UCSD-AML1 (cell line): ENCODE results near the gene MAG.

Experiments
- DNase-seq: peaks from one replicate; lab custom pipeline; 2025; ENCODE audit not compliant: unreplicated experiment; lab: John Stamatoyannopoulos, UW

Gene MAG

DNA sequence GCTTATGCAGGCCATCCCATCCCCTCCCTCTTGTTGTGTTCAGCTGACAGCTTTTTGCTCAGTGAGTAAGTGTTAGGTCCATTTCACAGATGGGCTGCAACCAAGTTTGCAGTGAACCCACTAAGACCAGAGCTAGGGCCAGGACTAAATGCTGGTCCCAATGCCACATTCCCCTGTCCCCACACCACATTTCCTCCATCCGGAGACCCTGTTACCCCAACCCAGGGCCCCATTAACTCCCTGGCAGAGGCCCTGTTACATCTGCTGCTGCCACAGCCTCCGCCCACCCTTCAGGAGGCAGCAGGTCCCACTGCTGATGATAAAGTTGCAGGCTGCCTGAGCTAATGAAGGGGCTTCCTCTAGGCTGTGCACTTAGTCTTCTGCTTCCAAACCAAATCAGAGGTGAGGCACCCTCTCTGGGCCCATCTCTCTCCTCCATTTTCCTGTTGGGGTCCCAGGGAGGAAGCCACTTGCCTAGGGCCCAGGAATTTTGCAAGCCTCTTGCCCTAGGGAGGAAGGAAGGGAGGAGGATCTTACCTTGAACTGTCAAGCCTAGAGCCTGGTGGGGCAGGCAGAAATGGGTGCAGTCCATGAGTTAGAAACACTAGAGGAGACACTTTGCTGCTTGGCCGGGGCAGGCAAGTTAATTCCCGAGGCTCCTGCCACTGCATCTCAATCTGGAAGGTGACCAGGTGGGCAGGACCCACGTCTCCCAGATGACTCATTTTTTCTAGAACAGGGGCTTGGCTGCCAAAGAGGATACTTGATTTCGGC, 26.6 kb upstream of the MAG start:
- peak; percentile 46 for DNase-seq

DNA sequence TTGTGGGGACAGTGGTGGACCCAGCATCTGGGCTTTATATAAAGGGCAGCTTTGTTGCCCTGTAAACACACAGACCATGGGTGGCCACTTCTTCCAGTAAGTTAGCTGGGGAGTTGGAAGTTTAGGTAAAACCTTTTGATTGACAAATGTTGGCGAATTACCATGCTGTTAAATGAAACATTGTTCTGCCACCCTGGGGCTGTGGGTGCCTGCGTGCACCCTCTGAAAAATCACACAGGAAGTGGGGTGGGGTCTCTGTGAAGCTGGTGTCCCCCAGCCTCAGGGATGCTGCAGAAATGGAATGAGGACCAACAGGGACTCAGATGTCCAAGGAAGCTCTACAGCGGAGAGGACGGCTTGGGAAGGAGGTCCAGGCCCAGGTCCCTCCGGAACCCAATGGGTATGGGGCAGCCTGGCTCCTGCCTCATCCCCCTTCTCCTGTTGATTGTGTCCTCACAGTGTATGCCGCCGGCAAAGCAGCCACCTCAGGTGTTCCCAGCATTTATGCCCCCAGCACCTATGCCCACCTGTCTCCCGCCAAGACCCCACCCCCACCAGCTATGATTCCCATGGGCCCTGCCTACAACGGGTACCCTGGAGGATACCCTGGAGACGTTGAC, 26.0 kb upstream of the MAG start:
- no peak for DNase-seq

DNA sequence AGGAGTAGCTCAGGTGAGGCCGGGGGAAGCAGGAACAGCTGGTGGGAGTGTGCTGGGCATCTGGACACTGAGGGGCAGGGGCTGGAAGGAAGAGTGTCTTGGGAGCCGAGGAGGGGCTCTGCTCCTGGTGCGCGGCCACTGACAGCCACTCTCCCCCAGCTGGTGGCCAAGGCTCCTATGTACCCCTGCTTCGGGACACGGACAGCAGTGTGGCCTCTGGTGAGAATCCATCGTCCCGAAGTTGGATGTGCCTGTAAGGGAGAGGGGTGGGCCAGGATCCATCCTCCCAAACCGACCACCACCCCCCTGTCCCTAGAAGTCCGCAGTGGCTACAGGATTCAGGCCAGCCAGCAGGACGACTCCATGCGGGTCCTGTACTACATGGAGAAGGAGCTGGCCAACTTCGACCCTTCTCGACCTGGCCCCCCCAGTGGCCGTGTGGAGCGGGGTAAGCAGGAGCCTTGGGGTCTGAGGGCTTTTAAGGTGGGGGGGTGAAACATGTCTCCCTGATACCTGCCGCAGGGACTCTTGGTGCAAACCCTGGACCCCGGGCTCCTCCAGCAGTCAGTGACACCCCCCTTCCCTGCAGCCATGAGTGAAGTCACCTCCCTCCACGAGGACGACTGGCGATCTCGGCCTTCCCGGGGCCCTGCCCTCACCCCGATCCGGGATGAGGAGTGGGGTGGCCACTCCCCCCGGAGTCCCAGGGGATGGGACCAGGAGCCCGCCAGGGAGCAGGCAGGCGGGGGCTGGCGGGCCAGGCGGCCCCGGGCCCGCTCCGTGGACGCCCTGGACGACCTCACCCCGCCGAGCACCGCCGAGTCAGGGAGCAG, 25.2 kb upstream of the MAG start:
- no peak for DNase-seq

DNA sequence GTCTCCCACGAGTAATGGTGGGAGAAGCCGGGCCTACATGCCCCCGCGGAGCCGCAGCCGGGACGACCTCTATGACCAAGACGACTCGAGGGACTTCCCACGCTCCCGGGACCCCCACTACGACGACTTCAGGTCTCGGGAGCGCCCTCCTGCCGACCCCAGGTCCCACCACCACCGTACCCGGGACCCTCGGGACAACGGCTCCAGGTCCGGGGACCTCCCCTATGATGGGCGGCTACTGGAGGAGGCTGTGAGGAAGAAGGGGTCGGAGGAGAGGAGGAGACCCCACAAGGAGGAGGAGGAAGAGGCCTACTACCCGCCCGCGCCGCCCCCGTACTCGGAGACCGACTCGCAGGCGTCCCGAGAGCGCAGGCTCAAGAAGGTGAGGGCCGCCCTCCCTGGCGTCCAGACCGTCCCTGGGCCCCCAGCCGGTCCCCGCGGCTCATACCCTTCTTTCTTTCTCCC, 24.6 kb upstream of the MAG start:
- DNase-seq: peak; percentile 58

DNA sequence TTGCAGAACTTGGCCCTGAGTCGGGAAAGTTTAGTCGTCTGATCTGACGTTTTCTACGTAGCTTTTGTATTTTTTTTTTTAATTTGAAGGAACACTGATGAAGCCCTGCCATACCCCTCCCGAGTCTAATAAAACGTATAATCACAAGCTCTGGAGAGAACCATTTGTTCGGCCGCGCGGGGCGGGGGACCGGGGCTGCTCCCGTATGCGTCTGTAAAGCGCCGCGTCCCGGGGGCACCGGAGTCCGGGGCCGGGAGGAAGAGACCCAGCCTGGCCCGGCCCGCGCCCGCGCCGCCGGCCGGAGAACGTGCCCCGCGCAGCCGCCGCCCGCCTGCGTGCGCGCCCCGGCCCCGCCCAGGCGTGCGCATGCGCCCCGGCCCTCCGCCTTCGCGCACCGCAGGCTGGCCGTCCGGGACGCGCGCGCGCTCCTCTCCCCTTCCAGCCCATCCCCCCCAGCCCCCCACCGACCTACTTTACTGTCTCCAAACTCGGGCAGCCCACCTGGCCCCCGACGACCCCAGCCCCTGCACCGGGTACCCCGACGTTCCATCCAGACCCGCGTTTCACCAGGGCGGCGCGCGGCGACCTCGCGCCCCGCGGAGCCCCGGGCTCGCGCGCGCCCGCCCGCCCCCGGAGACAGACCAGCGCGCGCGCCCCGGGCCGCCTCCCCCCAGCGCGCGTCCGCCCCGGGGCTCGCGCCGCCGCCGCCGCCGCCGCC, 24.0 kb upstream of the MAG start:
- DNase-seq: peak; percentile 84

DNA sequence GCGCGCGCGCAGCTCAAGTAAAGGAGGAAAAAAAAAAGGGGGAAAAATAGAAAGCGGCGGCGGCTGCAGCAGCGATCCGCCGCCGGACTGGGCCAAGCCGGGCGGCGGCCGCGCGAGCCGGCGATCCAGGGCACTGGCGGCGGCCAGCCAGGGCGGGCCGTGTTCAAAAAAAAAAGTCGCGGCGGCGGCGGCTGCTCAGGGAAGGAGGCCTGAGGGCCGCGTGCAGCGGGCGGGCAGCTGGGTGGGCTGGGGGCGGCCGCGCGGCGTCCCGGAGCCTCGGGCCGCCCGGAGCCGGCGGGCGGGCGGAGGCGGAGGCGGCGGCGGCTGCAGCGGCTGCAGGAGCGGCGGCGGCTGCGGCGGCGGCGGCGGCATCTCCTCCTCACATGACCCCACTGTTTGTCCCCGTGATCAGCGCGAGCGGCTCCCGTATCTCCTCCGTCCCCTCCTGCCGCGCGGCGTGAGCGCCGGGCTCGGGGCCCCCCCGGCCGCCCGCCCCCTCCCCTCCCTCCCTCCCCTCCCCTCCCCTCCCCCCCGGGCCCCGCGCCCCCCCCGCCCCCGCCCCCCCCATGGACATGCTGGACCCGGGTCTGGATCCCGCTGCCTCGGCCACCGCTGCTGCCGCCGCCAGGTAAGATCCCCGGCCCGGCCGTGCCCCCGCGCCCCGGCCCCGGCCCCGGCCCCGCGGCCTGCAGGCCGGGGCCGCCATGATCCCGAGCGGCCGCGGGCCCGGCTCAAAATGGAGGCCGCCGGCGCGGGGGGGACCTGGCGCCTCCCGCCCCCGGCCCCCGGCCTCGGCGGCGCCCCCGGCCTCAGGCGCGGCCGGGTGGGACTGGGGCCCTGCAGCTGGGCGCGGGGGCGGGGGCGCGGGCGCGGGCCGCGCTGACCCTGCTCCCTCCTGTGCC, 23.2 kb upstream of the MAG start, which contains the start of gene USF2:
USF2 (plus strand) TSS at position 427 of the 902 bp plus-strand sequence; CDS start at position 567, 140 bp downstream.
- DNase-seq: peak; percentile 71

DNA sequence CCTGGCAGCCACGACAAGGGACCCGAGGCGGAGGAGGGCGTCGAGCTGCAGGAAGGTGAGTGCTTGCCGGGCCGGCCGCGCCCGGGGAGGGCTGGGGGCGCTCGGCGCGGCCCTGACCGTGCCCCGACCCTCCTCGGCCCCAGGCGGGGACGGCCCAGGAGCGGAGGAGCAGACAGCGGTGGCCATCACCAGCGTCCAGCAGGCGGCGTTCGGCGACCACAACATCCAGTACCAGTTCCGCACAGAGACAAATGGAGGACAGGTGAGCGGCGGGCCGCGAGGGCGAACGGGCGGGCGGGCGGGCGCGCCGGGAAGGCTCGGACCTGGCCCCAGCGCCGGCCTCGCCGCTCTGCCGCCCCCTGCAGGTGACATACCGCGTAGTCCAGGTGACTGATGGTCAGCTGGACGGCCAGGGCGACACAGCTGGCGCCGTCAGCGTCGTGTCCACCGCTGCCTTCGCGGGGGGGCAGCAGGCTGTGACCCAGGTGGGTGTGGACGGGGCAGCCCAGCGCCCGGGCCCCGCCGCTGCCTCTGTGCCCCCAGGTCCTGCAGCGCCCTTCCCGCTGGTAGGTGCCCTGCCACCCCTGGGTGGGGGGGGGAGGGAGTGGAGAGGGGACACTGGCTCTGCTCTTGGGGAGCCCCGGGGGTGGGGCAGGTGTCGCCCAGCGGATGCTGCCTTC, 22.4 kb upstream of the MAG start:
- DNase-seq: peak; percentile 78

DNA sequence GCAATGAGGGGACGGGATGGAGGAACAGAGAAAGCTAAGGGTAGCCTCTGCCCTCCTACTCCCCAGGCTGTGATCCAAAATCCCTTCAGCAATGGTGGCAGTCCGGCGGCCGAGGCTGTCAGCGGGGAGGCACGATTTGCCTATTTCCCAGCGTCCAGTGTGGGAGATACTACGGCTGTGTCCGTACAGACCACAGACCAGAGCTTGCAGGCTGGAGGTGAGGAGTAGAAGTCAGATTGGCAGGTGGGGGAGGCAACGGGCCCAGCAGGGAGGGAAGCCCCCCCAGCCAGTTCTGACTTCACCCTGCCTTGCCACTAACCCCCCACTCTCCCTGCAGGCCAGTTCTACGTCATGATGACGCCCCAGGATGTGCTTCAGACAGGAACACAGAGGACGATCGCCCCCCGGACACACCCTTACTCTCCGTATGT, 21.6 kb upstream of the MAG start:
- no peak for DNase-seq

DNA sequence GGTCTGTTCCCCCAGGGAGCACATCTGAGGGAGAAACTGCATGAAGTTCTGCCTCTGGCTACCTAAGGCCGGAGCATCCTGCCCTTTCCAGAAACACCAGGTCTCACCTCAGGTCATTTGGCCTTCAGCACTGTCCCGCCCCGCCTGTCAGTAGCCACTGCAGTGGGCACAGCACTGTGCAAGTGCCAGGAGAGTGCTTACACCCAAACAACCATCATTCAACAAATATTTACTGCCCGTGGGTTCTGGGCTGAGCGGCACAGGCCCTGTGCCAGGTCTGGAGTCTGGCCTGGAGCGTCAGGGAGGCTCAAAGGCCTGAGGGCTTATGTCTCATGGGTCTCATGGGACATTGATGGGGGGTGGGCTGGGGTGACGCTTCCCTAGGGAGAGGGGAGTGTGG, 20.4 kb upstream of the MAG start:
- DNase-seq: no peak

DNA sequence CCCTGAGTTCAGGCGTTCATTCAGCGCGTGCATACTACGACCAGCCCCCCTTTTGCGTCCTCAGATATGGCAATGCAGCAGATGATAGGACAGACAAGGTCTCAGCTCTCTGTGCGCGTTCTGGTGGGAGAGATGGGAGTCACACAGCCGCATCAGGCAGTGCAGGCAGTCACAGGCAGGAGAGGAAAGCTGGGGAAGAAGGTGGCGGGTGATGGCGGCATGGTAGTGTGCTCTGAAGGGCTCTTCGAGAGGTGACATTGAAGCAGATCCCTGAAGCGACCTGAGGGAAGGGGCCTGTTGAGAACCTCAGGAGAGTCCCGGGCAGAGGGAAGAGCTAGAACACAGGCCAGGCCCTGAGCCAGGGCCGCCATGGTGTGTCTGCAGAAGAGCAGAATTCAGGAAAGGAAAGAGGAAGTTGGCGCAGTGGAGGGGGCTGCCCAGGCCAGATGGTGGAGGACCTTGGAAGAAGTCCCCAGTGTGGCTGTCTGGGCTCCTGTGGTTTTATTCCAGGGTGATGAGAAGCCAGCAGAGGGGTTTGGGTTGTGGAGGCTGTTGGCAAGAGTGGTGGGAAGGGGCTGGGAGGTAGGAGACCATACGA, 19.7 kb upstream of the MAG start:
- DNase-seq: peak; percentile 69

DNA sequence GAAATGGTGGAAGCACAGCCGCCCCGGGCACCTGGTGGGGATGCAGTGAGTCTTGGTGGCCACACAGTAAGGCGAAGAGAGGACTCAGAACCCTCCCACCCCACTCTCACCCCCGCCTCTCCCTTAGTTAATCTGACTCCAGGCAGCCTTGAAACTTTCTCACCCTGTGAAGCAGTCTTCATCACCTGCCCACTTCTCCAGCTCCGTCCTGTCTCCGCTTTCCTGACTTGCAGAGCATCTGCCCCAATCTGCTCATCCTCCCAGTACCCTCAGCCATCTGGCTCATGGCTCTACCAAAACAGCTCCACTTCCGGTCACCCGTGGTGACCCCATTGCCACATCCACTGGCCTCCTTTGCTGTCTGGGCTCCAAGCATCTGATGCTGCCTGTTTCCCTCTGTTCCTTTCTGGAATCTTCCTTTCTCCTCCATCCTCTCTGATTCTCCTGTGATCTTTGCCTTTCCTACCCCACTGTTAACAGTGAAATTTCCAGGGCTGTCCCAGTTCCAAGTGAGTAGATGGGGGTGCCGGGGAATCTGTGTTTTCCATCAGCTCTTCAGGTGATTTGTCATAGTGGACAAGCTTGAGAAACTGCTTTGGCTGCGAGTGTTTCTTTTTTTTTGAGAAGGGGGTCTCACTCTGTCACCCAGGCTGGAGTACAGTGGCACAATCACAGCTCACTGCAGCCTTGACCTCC, 18.9 kb upstream of the MAG start:
- no peak for DNase-seq

DNA sequence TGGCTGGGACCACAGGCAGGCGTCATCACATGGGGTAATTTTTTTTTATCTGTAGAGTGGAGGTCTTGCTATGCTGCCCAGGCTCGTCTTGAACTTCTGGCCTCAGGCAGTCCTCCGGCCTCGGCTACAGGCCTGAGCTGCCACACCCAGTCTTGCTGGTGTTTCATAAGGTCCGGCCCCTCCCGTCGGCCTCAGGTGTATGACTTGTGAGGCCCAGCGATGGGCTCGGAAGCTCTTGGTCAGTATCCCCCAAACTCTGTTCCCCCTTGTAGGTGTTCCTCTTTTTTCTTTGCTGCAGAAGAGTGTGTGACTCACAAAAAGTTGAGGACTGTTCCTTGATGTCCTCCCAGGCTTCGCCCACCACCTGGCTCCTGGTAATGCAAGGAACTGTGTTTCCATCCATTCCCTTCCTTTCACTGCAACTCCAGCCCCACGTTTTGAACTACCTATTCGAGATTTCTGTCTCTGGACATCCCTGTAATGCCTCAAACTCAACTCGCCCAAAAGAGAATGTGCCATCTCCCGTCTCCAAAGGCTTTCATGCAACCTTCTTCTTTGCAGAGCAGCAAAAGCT, 18.2 kb upstream of the MAG start:
- no peak for DNase-seq

DNA sequence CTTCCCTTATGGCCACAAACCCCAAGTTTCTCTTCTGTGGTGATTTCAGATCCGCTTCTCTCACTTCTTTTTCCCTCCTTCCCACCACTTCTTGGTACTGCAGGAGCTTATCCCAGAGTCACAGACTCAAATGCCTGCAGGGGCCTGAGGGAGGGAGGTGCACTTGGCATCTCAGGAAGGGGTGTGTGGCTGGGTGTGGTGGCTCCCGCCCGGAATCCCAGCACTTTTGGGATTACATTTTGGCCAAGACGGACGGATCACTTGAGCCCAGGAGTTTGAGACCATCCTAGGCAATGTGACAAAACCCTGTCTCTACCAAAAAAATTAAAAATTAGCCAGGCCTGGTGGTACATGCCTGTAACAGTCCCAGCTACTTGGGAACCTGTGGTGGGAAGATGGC, 17.6 kb upstream of the MAG start:
- DNase-seq: no peak

DNA sequence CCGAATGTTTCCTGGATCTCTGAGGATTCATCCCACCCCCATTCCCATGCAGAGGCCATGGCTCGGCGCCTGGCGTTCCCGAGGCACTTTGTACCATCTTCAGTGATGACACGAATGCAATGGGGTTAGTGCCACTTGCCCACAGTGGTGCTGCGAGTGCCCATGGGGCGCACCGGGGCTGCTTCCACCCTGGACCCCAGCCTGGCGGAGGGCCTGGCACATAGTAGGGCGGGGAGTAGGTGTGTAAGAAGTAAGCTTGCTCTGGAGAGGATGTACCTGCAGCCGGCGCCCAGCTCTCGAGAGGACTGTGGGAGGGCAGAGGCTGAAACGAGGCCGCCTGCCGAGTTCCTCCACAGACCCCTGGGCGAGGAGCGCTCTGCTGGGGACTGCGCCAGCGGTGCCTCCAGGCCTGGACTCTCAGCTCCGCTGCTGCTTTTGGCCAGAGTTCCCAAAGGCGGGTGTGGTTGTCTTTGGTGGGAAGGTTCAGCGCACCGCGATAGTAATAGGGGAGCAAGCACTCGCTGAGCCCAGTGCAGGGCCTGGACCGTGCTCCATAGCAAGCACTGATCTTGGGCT, 15.2 kb upstream of the MAG start:
- no peak for DNase-seq

DNA sequence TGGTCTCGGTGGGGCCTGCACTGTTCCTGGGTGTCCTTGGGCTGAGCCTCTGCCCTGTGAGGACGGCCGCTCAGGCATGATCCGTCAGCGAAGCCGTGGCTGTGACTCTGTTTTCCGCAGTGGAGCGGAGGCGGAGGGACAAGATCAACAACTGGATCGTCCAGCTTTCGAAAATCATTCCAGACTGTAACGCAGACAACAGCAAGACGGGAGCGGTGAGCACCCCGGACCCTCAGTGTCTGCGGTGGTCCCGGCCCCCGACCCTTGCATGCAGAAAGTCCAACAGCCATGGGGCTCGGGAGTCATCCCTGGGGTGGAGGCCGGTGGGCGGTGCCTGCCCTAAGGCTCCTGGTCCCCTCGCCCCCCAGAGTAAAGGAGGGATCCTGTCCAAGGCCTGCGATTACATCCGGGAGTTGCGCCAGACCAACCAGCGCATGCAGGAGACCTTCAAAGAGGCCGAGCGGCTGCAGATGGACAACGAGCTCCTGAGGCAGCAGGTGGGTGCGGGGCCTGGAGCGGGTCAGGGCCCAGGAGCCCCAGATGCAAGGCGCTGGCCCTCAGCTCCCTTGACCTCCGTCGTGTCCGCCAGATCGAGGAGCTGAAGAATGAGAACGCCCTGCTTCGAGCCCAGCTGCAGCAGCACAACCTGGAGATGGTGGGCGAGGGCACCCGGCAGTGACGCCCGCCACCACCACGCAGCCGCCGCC, 13.2 kb upstream of the MAG start:
- DNase-seq: no peak

DNA sequence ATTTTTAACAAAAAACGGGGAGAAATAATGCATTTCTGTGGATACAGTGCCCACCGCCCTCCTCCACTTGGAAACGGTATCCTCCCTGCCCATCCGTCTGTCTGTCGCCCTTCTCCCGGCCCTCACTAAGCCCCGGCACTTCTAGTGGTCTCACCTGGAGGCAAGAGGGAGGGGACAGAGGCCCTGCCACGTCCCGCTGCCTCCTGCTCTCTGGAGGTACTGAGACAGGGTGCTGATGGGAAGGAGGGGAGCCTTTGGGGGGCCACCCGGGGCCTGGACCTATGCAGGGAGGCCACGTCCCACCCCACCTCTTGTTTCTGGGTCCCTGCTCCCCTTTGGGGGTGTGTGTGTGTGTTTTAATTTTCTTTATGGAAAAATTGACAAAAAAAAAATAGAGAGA, 12.6 kb upstream of the MAG start:
- no peak for DNase-seq
